HG03175 (cell line): ENCODE measurements around the gene SLC7A14.
"Not testable (repeated sequence)": the region's sequence is repeated elsewhere in the genome, so short reads cannot be mapped to it uniquely, and the experiment has no call there.

Experiments used
- ATAC-seq: cut with Tn5 transposase; IDR thresholded peaks from one replicate; pipeline ENCODE4 v1.9.1; 2021; ENCODE audit warnings: mild to moderate bottlenecking, moderate library complexity; ENCODE audit not compliant: unreplicated experiment

The SLC7A14 gene

GRCh38 chr3:170598091-170598502 is 12.2 kb upstream of the SLC7A14 start:
- ATAC-seq, result no peak

GRCh38 chr3:170594528-170594927 is 8.7 kb upstream of the SLC7A14 start:
- ATAC-seq, result no peak

DNA sequence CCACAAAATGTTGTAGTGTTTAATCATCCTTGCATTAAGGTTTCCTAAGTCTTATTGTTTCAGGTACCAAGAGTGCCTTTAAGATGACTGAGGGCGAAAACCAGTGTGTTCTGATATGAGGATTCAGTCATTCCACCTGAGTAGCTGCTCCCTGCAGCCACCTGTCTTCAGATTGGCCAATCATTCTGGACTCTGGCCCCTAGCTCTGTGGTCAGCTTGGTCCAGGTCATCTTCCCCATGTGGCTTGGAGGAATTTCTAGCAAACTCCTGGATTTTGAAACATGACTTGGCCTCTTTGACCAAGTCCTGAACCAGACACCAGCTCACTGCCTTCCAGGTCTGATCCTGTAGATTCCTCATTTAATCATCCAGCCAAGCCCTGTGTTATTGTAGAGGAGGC is 7.8 kb upstream of the SLC7A14 start:
- no peak for ATAC-seq

DNA sequence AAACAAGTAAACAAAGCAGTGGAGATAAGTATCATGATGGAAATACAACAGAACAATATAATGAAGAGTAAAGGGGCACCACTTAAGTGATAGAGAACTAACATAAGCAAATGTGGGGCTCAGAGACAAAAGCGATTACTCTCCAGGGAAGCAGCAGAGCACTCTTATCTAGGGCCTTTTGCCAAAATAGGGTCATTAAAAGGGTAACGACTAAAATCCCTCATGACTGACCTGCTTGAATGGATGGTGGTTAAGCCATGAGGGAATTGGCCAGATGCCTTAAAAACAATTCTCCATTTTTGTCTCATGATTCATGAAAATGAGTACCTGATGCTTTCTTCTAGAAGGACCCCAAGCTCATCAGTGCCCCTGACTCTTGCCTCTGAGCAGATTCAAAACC is 3.2 kb upstream of the SLC7A14 start:
- ATAC-seq, result no peak

- no peak for ATAC-seq
Measured at GRCh38 chr3:170585008-170585936, 603 bp downstream of the SLC7A14 start.

DNA sequence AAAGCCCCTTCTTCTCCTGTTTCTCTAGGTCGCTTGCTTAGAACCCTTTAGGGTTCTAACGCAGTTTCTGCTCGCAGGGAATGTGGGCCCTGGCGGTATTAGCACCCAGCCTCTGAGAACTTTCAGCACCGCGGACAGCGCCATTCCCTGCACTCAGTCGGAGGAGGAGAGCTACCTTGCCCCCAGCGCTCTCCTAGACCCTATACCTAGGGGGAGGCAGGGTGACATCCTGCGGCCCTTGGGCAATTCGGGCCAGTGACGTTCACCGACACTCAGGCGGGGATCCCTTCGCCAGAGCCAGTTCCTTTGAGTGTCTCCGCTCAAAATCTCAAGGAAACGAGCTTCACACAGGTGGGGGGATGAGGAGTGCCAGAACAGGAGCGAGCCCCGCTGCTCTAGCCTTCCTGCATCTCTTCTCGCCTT is 1.3 kb downstream of the SLC7A14 start:
- no peak for ATAC-seq

DNA sequence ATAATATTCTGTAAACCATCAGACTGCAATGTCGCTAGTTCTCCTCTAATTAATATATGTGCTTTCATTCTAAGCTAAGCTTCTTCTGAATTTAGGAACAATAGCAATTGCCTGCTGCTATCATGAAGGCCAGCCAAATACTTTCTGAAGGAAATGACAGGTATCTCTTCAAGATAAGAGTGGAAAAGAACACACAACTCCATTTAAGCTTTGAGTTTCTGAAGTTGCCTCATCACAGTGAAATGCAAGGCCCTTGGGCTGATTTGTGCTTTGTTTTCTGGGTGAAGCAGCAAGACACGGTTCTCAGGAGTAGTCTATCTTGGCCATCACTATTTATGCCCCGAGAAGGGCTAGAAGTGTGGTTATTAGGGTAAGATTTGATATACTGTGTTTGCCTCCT is 6.2 kb downstream of the SLC7A14 start:
- ATAC-seq, result no peak

GRCh38 chr3:170572665-170573253 is 13.1 kb downstream of the SLC7A14 start:
- peak; percentile 99 for ATAC-seq

- ATAC-seq, result not testable (repeated sequence)
Measured at GRCh38 chr3:170567598-170567997, 18.3 kb downstream of the SLC7A14 start.

DNA sequence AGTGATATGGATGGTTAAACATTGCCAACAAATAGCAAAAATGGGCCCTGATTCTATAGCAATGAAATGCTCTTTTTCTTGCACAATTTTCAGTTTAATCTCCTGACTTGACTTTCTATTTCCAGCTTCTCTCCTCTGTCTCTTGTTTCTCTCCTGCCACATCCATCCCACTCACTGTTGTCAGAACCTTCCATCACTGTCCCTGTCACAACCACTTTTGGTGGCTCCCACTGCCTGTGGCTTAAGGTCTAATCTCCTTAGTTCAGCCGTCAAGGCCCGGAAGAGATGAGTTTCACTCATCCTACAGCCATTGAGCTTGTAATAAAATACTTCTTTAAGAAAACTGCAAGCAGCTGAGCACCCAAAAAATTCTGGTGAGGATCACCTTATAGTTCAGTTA is 19.5 kb downstream of the SLC7A14 start:
- ATAC-seq, result no peak

GRCh38 chr3:170565495-170565894 is 20.4 kb downstream of the SLC7A14 start:
- ATAC-seq, result no peak

- ATAC-seq, result no peak
Measured at GRCh38 chr3:170564664-170565063, 21.2 kb downstream of the SLC7A14 start.

DNA sequence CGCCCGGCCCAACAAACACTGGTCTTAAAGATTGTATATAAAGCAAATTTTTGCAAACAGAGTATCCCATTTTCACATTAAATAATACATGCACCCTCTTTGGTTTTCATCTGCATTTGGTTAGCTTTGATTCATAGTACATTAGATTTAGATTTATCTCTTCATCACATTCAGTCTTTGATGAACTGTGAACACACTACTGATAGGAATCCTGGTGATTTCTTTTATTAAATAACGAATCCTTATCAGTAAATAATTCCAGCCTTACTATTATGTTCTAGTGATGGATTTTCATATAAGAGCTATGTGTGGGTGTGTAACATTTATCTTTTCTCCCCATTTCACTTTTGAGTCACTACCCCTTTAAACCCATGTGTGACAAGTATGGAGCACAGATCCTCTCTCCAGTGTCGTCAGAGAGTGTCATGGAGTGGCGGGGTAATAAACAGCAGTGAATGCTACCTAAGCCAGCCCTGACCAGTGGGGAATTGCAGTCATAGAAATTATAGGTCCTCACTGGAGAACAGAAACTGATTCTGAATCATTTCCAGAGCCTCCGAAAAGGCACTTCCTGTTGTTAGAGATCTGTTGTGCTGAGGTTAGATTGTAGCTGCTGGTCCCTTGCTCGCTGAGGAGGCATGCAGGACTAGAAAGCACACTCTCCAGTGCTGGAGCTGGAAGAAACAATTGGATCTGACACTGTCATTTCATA is 22.0 kb downstream of the SLC7A14 start:
- ATAC-seq, result peak; percentile 88

- ATAC-seq, result no peak
Measured at GRCh38 chr3:170562080-170562479, 23.8 kb downstream of the SLC7A14 start.

- no peak for ATAC-seq
Measured at GRCh38 chr3:170560717-170561382, 25.0 kb downstream of the SLC7A14 start.

DNA sequence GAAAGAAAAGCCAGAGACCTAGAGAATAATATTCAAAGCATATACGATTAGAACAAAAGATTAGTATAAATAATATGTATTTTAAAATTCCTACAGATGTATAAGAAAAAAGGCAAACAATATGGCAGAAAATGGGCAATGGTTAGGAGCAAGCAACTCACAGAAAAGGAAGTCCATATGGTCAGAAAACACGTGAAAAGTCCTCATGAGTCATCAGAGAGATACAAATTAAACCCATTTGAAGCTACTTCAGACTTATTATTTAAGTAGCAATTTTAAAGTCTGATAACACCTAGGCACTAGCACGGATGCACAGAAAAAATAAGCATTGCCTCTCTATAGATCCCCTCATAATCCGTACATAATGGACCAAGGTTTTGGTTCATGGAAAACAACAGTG is 25.6 kb downstream of the SLC7A14 start:
- no peak for ATAC-seq

DNA sequence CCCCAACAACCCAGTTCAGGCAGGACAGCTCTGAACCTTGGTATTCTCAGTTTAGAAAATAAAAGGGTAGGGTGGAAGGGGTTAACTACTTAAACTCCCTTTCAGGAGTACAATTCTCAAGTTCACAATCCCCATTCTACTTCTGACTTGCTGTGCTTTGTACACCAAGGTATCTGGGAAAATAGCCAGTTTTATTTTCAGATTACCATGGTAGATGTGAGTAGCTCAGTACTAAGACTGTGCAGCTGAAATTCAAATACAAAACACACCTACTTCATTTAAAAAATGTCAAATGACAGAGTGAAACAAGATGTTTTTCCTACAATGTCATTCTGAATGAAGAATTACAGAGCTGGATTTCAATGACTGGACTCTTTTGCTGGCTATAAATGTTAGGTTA is 27.4 kb downstream of the SLC7A14 start:
- ATAC-seq, result no peak

DNA sequence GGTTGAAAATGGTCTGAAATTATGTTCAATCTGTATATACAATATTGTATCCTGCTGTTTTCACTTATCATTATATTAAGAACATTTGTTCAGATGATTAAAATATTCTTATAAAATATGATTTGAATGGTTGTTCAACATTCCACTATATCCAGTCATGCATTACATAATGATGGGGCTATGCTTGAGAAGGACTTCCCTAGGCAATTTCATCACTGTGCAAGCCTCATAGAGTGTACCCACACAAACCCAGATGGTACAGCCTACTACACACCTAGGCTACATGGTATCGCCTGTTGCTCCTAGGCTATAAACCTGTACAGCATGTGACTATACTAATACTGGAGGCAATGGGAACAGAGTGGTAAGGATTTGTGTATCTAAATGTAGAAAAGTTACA is 30.5 kb downstream of the SLC7A14 start:
- no peak for ATAC-seq

DNA sequence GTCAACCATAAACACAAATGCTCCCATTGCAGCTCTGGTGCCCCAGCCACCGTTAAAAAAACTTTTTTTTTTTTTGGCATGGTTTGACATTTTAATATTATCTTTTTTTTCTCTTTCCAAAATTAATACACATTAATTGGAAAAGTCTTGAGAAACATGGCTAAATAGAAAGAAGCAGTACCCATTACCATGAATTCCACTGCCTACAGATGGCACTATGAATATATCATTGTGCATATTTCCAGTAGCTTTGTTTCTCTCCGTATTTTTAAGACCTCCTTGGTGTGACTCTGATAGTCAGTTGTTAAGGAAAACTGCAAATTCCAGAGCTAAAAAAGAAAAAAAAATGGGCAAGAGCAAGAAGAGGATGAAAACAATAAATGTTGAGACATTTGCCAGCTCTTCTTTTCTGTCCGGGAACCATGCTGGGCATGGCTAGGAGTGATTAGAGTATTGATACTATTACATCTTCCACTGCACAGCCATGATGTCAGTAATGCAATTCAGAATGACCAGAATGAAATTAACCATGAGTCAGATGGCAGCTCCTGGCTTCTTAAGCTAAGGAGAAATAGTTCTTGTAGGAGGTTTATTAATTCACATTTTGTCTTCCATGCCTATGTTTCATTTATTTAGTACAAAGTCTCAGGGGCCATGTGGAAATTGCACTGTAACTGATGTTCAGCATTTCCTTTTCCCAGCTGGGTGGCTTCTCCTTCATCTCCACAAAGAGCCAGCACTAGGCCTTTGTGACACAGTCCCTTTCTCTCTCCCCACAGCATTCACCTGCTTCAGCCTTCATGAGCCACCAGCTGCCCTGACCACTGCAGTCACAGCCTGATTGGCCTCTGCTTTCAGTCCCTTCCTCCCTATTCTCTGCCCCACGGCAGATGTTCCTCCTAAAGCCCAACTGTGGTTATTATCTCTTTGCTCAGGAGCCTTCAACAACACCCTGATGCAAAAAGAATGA is 31.8 kb downstream of the SLC7A14 start:
- ATAC-seq, result no peak

- ATAC-seq, result no peak
Measured at GRCh38 chr3:170551252-170551651, 34.6 kb downstream of the SLC7A14 start.
